Hepatocyte (in vitro differentiated cells): ENCODE data around the gene ARHGEF1. TPM values are rescaled to one million over a fixed set of nuclear protein-coding genes. Genes with fewer than 3 reads are reported as not detected.

Experiments
- DNase-seq: peaks from one replicate; pipeline ENCODE4 v3.0.0-alpha.2; 2016; ENCODE audit warnings: low spot score
- H2AFZ ChIP-seq: fragments of 200-600 bp; sonication (generic); 2 replicates; pipeline ENCODE4 v1.6.0; 2016; ENCODE audit warnings: antibody characterized with exemption, mild to moderate bottlenecking
- H3K27ac ChIP-seq: fragments of 200-600 bp; sonication (generic); 2 replicates; pipeline ENCODE4 v1.5.1; 2016; ENCODE audit warnings: mild to moderate bottlenecking
- H3K27me3 ChIP-seq: fragments of 200-600 bp; sonication (generic); 2 replicates; pipeline ENCODE4 v1.6.1; 2016
- H3K36me3 ChIP-seq: fragments of 200-600 bp; sonication (generic); replicated peaks from 2 replicates; pipeline ENCODE4 v1.5.1; 2016; ENCODE audit warnings: low read depth; ENCODE audit not compliant: insufficient read depth
- H3K4me1 ChIP-seq: fragments of 200-600 bp; sonication (generic); 2 replicates; pipeline ENCODE4 v1.5.1; 2016; ENCODE audit warnings: mild to moderate bottlenecking, moderate library complexity; ENCODE audit not compliant: insufficient read depth
- H3K4me2 ChIP-seq: fragments of 200-600 bp; sonication (generic); 2 replicates; pipeline ENCODE4 v1.6.0; 2016
- H3K4me3 ChIP-seq: fragments of 200-600 bp; sonication (generic); 2 replicates; pipeline ENCODE4 v1.5.1; 2016; ENCODE audit warnings: mild to moderate bottlenecking
- H3K79me2 ChIP-seq: fragments of 200-600 bp; sonication (generic); 2 replicates; pipeline ENCODE4 v1.6.0; 2017; ENCODE audit warnings: mild to moderate bottlenecking
- H3K9me2 ChIP-seq: fragments of 200-600 bp; sonication (generic); replicated peaks from 2 replicates; pipeline ENCODE4 v1.6.0; 2017; ENCODE audit warnings: mild to moderate bottlenecking; ENCODE audit not compliant: insufficient read depth
- H3K9me3 ChIP-seq: fragments of 200-600 bp; sonication (generic); 2 replicates; pipeline ENCODE4 v1.5.1; 2016; ENCODE audit warnings: low read depth, mild to moderate bottlenecking
- H4K20me1 ChIP-seq: fragments of 200-600 bp; sonication (generic); 2 replicates; pipeline ENCODE4 v1.6.0; 2016; ENCODE audit warnings: mild to moderate bottlenecking; ENCODE audit not compliant: insufficient read depth, poor library complexity, severe bottlenecking
- CTCF ChIP-seq: fragments of 200-600 bp; sonication (generic); IDR thresholded peaks from 2 replicates; pipeline ENCODE4 v1.5.1; 2016; ENCODE audit warnings: antibody characterized with exemption, mild to moderate bottlenecking; ENCODE audit not compliant: poor library complexity
- EZH2 ChIP-seq: fragments of 200-600 bp; sonication (generic); IDR thresholded peaks from 2 replicates; pipeline ENCODE4 v1.6.1; 2016; ENCODE audit warnings: antibody characterized with exemption, mild to moderate bottlenecking, borderline replicate concordance
- EZH2phosphoT487 ChIP-seq: fragments of 200-600 bp; sonication (generic); IDR thresholded peaks from one replicate; pipeline ENCODE4 v1.6.1; 2018; ENCODE audit warnings: antibody characterized with exemption, mild to moderate bottlenecking, low read depth, moderate library complexity; ENCODE audit not compliant: unreplicated experiment, severe bottlenecking
- WGBS: methylation state at CpG from one replicate; pipeline ENCODE4 v1.1.6; 2016; ENCODE audit warnings: low lambda C conversion rate; ENCODE audit errors: missing lambda C conversion rate; 5-methylcytosine and 5-hydroxymethylcytosine counted together
- microRNA-seq: library from miRNA; unstranded; fragments of <30 nt; microRNA quantifications from one replicate; pipeline ENCODE4, GENCODE V29; 2017
- polyA plus RNA-seq: library from polyadenylated mRNA; unstranded; fragments of >200 nt; fragmentation: Nextera tagmentation; extraction: Ambion mirVana; gene quantifications from 2 replicates; pipeline ENCODE4 v1.2.1, GENCODE V29; 2016
- small RNA-seq: library from RNA; depleted of rRNA; stranded (forward); fragments of <200 nt; gene quantifications from one replicate; pipeline ENCODE3, GENCODE V24; 2014
- total RNA-seq: library from RNA; depleted of rRNA; stranded (reverse); fragments of >200 nt; gene quantifications from 2 replicates; pipeline ENCODE4 v1.2.3, GENCODE V29; 2014

ARHGEF1 gene
- total and polyA plus RNA-seq, 2 experiments from 2014 or later, result 29.7 to 67.8 TPM

- 83% methylated on average over 7 of the region's 7 CpGs for WGBS
- no peak overlapping the region for H3K27ac ChIP-seq
- no peak overlapping the region for H2AFZ ChIP-seq
- H3K9me2 ChIP-seq, result no peaks in the 10 kb centered on the region
- H3K27me3 ChIP-seq, result no peaks in the 10 kb centered on the region
- H4K20me1 ChIP-seq, result no peaks in the 10 kb centered on the region
- no peak for DNase-seq
- TF ChIP-seq CTCF, result no peak
- TF ChIP-seq EZH2, result no peak
- TF ChIP-seq EZH2phosphoT487, result no peak
- H3K4me1 ChIP-seq, result peaks cover 3% of the 10 kb centered on the region
- no peak overlapping the region for H3K4me3 ChIP-seq
- H3K79me2 ChIP-seq, result no peaks in the 10 kb centered on the region
- no peaks in the 10 kb centered on the region for H3K9me3 ChIP-seq
- H3K4me2 ChIP-seq, result no peak overlapping the region
- H3K36me3 ChIP-seq, result no peaks in the 10 kb centered on the region
These were observed 72.5 kb downstream of the ARHGEF1 start for GRCh38 chr19:41955521-41955920.

GRCh38 chr19:41956621-41957020, 73.6 kb downstream of the ARHGEF1 start:
- Histone ChIP-seq H3K4me1 (peaks cover 3% of the 10 kb centered on the region), H3K4me2 (no peak overlapping the region), H3K79me2 (no peaks in the 10 kb centered on the region), H3K27ac (no peak overlapping the region), H3K9me2 (no peaks in the 10 kb centered on the region), H3K27me3 (no peaks in the 10 kb centered on the region), H3K36me3 (no peaks in the 10 kb centered on the region), H3K9me3 (no peaks in the 10 kb centered on the region), H3K4me3 (no peak overlapping the region), H2AFZ (no peak overlapping the region), H4K20me1 (no peaks in the 10 kb centered on the region)
- TF ChIP-seq CTCF (no peak), EZH2phosphoT487 (no peak), EZH2 (no peak)
- no peak for DNase-seq
- WGBS, result 96% methylated on average over 13 of the region's 13 CpGs

Small RNA genes within 50 kb of the gene (microRNA-seq; reads per million reads assigned to microRNA genes)
- 1.8 reads per million for gene MIR6797

Small RNA genes within 50 kb of the gene (small RNA-seq; reads per million reads assigned to genes)
- not detected for gene MIR6797

Other genes with a start within 250 kb of the ARHGEF1 start
- 2.7 and 6.3 TPM in 2 replicates for gene CEACAM7, start 194.9 kb upstream of the ARHGEF1 start, total RNA-seq
- not detected in 2 replicates for gene CEACAM7, start 194.9 kb upstream of the ARHGEF1 start, polyA plus RNA-seq
- 2.7 and 11.5 TPM in 2 replicates for gene CEACAM5, start 174.6 kb upstream of the ARHGEF1 start, total RNA-seq
- gene CEACAM5, start 174.6 kb upstream of the ARHGEF1 start, polyA plus RNA-seq, result 0.96 and 1.5 TPM in 2 replicates
- gene CEACAM6, start 127.7 kb upstream of the ARHGEF1 start, total RNA-seq, result 7.9 and 16.0 TPM in 2 replicates
- 4.5 and 5.3 TPM in 2 replicates for gene CEACAM6, start 127.7 kb upstream of the ARHGEF1 start, polyA plus RNA-seq
- not detected in 2 replicates for gene CEACAM3, start 86.6 kb upstream of the ARHGEF1 start, total RNA-seq
- gene CEACAM3, start 86.6 kb upstream of the ARHGEF1 start, polyA plus RNA-seq, result not detected in 2 replicates
- not detected in 2 replicates for gene LYPD4, start 38.5 kb upstream of the ARHGEF1 start, total RNA-seq
- not detected in 2 replicates for gene LYPD4, start 38.5 kb upstream of the ARHGEF1 start, polyA plus RNA-seq
- gene DMRTC2, start 38.1 kb upstream of the ARHGEF1 start, total RNA-seq, result not detected in 2 replicates
- gene DMRTC2, start 38.1 kb upstream of the ARHGEF1 start, polyA plus RNA-seq, result not detected in 2 replicates
- gene RPS19, start 22.9 kb upstream of the ARHGEF1 start, total RNA-seq, result 740 and 840 TPM in 2 replicates
- gene RPS19, start 22.9 kb upstream of the ARHGEF1 start, polyA plus RNA-seq, result 1,425 and 1,529 TPM in 2 replicates
- 0.37 TPM in 1 of 2 replicates, not detected in the other for gene CD79A, start 5.9 kb upstream of the ARHGEF1 start, total RNA-seq
- gene CD79A, start 5.9 kb upstream of the ARHGEF1 start, polyA plus RNA-seq, result 0.27 TPM in 1 of 2 replicates, not detected in the other
- gene ERFL, start 45.3 kb downstream of the ARHGEF1 start, total RNA-seq, result 0.53 TPM in 1 of 2 replicates, not detected in the other
- gene ERFL, start 45.3 kb downstream of the ARHGEF1 start, polyA plus RNA-seq, result not detected in 2 replicates
- 203 and 214 TPM in 2 replicates for gene RABAC1, start 76.1 kb downstream of the ARHGEF1 start, total RNA-seq
- 395 and 469 TPM in 2 replicates for gene RABAC1, start 76.1 kb downstream of the ARHGEF1 start, polyA plus RNA-seq
- 0.03 TPM in 1 of 2 replicates, not detected in the other for gene ATP1A3, start 111.0 kb downstream of the ARHGEF1 start, total RNA-seq
- 0.82 TPM in 1 of 2 replicates, not detected in the other for gene ATP1A3, start 111.0 kb downstream of the ARHGEF1 start, polyA plus RNA-seq
- gene GRIK5, start 187.0 kb downstream of the ARHGEF1 start, total RNA-seq, result 0.60 and 0.92 TPM in 2 replicates
- gene GRIK5, start 187.0 kb downstream of the ARHGEF1 start, polyA plus RNA-seq, result 0.34 and 0.50 TPM in 2 replicates
- 10.7 and 11.8 TPM in 2 replicates for gene ZNF574, start 193.0 kb downstream of the ARHGEF1 start, total RNA-seq
- gene ZNF574, start 193.0 kb downstream of the ARHGEF1 start, polyA plus RNA-seq, result 13.3 and 13.6 TPM in 2 replicates
- gene POU2F2, start 249.3 kb downstream of the ARHGEF1 start, total RNA-seq, result 0.16 TPM in 1 of 2 replicates, not detected in the other
- 0.15 and 0.52 TPM in 2 replicates for gene POU2F2, start 249.3 kb downstream of the ARHGEF1 start, polyA plus RNA-seq